HG02763 (cell line): ENCODE results near the gene ZNF679.
A peak's percentile ranks its signal among the peaks of the same experiment; 100 is the strongest.
"Not testable (repeated sequence)": the region's sequence is repeated elsewhere in the genome, so short reads cannot be mapped to it uniquely, and the experiment has no call there.

Experiments used
- ATAC-seq: cut with Tn5 transposase; IDR thresholded peaks from one replicate; pipeline ENCODE4 v1.9.1; 2021; ENCODE audit warnings: mild to moderate bottlenecking, moderate library complexity; ENCODE audit not compliant: unreplicated experiment

Gene ZNF679

GRCh38 chr7:64308016-64308270 lies 79.7 kb downstream of the ZNF679 start:
- no peak for ATAC-seq

DNA sequence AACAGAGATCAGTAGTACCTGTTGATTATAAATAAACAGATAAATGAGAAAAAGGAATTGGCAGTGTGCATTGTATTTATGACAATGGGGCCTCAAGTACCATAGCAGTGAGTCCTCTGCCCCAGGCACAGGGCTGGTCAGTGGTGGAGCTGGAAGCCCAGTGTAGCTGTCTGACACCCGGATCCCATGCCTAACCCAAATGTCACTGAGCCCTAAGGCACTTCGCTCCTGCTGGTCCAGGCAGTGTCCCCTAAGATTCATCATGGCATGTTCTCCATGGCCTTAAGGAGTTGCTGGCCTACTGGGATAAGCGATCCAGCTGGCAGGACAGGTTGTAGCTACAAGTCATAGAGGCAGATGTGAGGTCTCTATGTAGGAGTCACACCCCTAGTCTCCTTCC lies 82.2 kb downstream of the ZNF679 start:
- no peak for ATAC-seq

DNA sequence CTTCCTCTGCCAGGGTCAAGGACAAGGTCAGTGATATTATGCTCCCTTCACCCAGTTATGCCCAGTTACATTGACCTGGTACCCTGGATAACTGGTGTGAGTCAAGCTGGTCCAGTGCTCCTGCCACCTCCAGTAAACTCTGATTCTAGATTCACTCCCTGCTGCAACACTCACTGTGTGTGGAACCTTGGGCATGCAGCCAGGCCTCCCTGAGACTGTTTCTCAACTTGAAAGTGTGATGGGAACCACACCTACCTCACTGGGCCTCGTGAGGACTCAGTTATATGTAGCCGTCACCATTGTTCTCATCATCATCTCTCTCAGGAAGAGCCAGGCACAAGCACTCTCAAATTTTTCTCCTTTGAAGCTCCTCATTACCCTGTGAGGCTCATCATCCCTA lies 84.6 kb downstream of the ZNF679 start:
- no peak for ATAC-seq

DNA sequence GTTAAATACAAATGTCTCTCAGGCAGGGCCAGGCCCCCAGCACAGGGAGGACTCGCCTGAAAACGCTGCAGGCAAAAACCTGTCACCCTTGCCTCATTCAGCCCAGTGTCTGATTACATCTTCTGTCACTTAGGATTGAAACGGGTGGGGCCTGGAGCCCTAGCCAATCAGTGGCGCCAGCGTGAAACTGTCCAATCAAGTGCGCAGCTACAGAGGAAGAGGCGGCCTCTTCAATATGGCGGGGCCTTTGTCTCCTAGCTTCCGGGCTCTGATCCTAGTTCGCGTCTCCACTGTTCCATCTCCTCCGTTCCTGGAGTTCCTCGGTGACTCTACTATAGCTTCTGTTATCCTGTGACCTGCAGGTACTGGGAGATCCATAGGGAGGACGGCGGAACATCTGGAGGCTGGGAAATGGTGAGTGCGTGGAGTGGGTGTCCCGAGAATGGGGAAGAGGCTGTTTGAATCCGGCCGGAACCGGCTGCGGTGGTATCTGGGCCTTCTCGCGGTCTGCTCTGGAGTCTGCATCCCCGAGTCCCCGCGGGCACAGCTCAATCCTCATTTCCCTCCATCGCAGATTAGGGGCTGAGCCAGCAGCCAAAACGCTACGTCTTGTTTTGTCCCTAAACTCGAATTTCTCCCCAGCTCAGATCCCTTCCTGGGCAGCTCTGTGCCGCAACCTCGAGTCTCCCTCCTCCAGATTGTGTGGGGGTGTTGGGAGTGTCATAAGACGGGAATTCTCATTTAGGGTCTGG lies 85.6 kb downstream of the ZNF679 start, which contains the start of gene ZNF736:
Gene ZNF736, plus strand, starts transcription at position 222 of the 752 bp plus-strand sequence. Its CDS starts 190 bp downstream, at position 412.
- peak; percentile 100 for ATAC-seq

DNA sequence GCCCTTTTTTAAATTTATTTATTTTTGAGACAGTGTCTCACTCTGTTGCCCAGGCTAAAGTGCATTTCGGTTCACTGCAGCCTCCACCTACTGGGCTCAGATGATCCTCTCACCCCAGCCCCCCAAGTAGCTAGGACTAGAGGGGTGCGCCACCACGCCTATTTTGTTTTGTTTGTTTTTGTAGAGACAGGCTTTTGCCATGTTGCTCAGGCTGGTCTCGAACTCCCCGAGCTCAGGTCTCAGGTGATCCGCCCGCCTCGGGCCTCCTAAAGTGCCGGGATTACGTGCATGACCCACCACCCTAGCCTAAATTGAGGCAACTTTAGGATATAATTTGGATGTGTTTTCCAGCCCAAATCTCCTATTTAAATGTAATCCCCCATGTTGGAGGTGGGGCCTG lies 86.3 kb downstream of the ZNF679 start:
- no peak for ATAC-seq

GRCh38 chr7:64316031-64316742 lies 87.9 kb downstream of the ZNF679 start:
- ATAC-seq: not testable (repeated sequence)
